Uterus (tissue), 4 donors: ENCODE measurements around the gene BMP4. TPM values are rescaled to one million over a fixed set of nuclear protein-coding genes. Genes with fewer than 3 reads are reported as not detected.
A peak's percentile ranks its signal among the peaks of the same experiment; 100 is the strongest.

ENCODE experiments used
- DNase-seq, 2 donors: peaks; one replicate each; pipeline ENCODE4 v3.0.0-alpha.2; 2019 to 2020
- H3K27ac ChIP-seq, 2 donors: fragments of 200-600 bp; sonication (generic); 1 replicate in 1 of 2; 2 replicates in 1 of 2; pipeline ENCODE4 v1.5.1; 2016 to 2018
- H3K27me3 ChIP-seq, 2 donors: fragments of 200-600 bp; sonication (generic); one replicate each; pipeline ENCODE4 v1.5.1; 2018 to 2019; ENCODE audit warnings: control low read depth in 1 of 2
- H3K36me3 ChIP-seq, 2 donors: fragments of 200-600 bp; sonication (generic); one replicate each; pipeline ENCODE4 v1.5.1; 2019; ENCODE audit warnings: control low read depth in 1 of 2
- H3K4me1 ChIP-seq, 2 donors: fragments of 200-600 bp; sonication (generic); one replicate each; pipeline ENCODE4 v1.5.1; 2018 to 2019; ENCODE audit warnings: control low read depth in 1 of 2
- H3K4me3 ChIP-seq, 2 donors: fragments of 200-600 bp; sonication (generic); 1 replicate in 1 of 2; 2 replicates in 1 of 2; pipeline ENCODE4 v1.5.1; 2018 to 2019; ENCODE audit warnings: mild to moderate bottlenecking in 1 of 2
- H3K9me3 ChIP-seq, 2 donors: fragments of 200-600 bp; sonication (generic); one replicate each; pipeline ENCODE4 v1.5.1; 2019; ENCODE audit warnings: control low read depth in 1 of 2
- POLR2A ChIP-seq, 2 donors: fragments of 450-650 bp; IDR thresholded peaks; one replicate each; pipeline ENCODE4 v1.6.1; 2016; ENCODE audit warnings: antibody characterized with exemption in 2 of 2, mild to moderate bottlenecking in 1 of 2, moderate library complexity in 1 of 2
- intact Hi-C: fragments of 100-400 bp; cut with DNase I; formaldehyde crosslinking; loops from one replicate; pipeline ENCODE4 v1.15.1; 2023; ENCODE audit warnings: low total_unique reads
- total RNA-seq, 4 donors: library from RNA; depleted of rRNA in 3 of 4; stranded (reverse); fragments of >200 nt in 3 of 4; gene quantifications; one replicate each; pipeline versions ENCODE4 v1.1.0 to v1.2.4, GENCODE V29; 2014 to 2023
- TF ChIP-seq, protein P1 (sequence below), 4 experiments: fragments of 200-600 bp in 2 of 4; fragments of 450-650 bp in 2 of 4; sonication (generic) in 2 of 4; IDR thresholded peaks; one replicate each; pipeline ENCODE4 v1.5.1; 2016 to 2019; ENCODE audit warnings: antibody characterized with exemption in 4 of 4, mild to moderate bottlenecking in 2 of 4, moderate library complexity in 1 of 4
- donor health status: DM: yes; HTN: yes; CAD: no.

Gene BMP4
- total RNA-seq, 4 donors from 2014 or later = 12.0 to 127 (median 14.9) TPM

DNA sequence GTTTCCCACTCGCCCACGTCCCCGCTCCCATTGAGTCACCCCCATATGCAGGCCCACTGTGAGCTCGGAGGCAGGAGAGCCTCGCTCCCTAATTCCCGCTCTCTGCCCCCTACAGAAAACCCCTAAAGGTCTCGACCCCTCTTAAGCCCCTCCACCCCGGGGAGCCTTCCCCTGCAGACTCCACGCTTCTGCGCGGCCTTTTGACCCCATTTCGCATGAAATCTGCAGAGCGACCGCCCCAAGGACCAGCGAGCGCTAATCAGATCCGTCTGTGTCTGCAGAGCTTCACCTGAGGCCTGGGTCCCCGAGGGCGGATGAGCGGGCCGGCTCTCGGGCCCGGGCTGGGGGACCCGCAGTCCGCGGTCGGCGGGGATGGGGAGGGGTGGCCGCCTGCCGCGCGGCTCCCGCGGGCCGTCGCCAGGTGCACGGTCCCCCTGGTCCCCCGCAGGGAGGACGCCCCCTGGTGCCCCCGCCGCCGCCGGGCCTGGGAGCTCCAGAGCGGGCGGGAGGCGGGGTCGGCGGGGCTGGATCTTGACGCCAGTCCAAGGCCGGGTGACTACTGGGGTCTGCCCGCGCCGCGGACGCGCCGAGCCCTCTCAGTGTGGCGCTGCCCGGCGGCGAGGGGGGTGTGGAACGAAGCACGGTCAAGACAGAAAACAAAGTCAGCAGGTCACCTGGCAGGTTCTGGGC is 10.1 kb downstream of the BMP4 start:
- peaks cover 0 to 6% of the 10 kb centered on the region in 2 donors for H3K4me1 ChIP-seq
- no peak for TF ChIP-seq POLR2A (IDR thresholded peaks at IDR 0.05)
- TF ChIP-seq, protein P1, sequence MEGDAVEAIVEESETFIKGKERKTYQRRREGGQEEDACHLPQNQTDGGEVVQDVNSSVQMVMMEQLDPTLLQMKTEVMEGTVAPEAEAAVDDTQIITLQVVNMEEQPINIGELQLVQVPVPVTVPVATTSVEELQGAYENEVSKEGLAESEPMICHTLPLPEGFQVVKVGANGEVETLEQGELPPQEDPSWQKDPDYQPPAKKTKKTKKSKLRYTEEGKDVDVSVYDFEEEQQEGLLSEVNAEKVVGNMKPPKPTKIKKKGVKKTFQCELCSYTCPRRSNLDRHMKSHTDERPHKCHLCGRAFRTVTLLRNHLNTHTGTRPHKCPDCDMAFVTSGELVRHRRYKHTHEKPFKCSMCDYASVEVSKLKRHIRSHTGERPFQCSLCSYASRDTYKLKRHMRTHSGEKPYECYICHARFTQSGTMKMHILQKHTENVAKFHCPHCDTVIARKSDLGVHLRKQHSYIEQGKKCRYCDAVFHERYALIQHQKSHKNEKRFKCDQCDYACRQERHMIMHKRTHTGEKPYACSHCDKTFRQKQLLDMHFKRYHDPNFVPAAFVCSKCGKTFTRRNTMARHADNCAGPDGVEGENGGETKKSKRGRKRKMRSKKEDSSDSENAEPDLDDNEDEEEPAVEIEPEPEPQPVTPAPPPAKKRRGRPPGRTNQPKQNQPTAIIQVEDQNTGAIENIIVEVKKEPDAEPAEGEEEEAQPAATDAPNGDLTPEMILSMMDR (IDR thresholded peaks at IDR 0.05) = no peak
- H3K27me3 ChIP-seq = peaks cover 0 to 5% of the 10 kb centered on the region in 2 donors
- intact Hi-C loops = no loop called here
- no peak overlapping the region for H3K27ac ChIP-seq
- peak overlapping the region in 1 of 2 donors; percentile 20 for H3K4me3 ChIP-seq
- no peaks in the 10 kb centered on the region for H3K36me3 ChIP-seq
- no peaks in the 10 kb centered on the region for H3K9me3 ChIP-seq
- no peak for DNase-seq

DNA sequence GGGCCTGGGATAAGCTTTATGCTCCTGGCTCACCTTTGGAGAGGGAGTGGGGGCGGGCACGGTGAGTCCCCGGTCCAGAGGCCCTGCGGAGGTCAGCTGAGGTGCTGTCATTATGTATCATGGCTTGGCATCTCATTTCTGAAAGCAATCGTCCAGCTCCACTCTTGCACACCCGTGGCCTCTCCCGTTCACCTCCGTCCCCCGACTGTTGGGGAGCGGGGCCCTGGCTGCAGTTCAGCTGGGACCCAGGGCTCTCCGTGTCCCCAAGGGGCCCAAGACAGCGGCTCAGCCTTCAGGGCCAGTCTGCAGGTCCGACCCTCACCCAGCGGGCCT is 10.6 kb downstream of the BMP4 start:
- Histone ChIP-seq H3K36me3 (no peaks in the 10 kb centered on the region), H3K27ac (no peak overlapping the region), H3K4me3 (no peak overlapping the region), H3K27me3 (peaks cover 0 to 5% of the 10 kb centered on the region in 2 donors), H3K9me3 (no peaks in the 10 kb centered on the region), H3K4me1 (peaks cover 0 to 6% of the 10 kb centered on the region in 2 donors)
- no peak for DNase-seq
- no peak for TF ChIP-seq POLR2A (IDR thresholded peaks at IDR 0.05)
- TF ChIP-seq, protein P1 (IDR thresholded peaks at IDR 0.05) = no peak
- intact Hi-C loops = no loop called here

DNA sequence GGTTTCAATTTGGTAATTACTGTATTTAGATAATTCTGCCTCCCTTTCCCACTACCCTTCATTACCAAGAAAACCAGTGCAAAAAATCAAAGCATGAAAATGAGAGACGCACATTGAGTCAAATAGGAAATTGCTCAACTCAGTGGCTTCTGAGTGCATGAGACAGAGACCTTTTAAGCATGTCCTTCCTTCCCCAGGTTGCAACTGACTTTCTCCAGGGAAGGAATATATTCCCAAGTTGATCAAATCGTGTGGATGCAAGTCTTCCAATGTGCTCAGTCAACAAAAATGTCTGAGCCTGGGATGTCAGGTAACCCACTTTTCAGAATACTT is 12.9 kb downstream of the BMP4 start:
- Histone ChIP-seq H3K9me3 (no peaks in the 10 kb centered on the region), H3K27me3 (peaks cover 0 to 5% of the 10 kb centered on the region in 2 donors), H3K4me1 (peaks cover 0 to 6% of the 10 kb centered on the region in 2 donors), H3K27ac (no peak overlapping the region), H3K4me3 (no peak overlapping the region), H3K36me3 (no peaks in the 10 kb centered on the region)
- no peak for DNase-seq
- TF ChIP-seq, protein P1 (IDR thresholded peaks at IDR 0.05) = no peak
- TF ChIP-seq POLR2A (IDR thresholded peaks at IDR 0.05) = no peak
- intact Hi-C loops = no loop called here

DNA sequence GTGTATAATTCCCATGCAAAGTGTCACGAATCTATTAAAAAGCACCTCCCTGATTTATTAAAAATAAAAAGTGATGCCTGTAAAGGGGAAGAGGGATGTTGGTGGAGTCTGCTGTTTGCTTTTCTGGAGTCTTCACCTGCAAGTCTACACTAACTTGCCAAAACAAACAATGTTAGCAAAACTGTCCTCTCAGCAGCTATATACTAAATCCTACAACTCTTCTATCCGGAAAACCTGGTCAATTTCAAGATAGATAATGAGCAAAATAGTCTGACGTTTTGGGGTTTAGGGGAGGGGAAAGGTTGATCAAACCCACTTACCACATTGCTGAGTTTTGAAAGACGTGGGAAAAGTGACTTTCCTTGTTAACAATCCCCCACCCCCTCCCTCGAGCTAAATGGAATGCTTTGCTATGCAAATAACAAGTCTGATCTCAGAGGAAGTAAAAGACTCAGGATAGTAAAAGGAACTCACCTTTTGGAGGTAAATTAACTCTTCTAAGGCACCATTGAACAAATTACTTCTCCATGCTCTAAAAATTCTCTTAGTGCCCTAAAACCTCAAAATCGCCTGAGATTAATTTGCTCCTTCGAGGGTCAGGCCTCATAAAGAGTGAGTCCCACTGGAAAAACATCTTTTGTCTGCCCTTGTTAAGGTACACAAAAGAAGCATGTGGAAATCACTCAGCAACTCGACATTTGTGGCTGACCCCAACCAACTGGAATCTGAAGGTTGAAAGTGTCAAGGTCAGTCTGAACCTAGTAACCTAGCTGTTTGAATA is 13.5 kb downstream of the BMP4 start:
- no peak overlapping the region for H3K27ac ChIP-seq
- H3K9me3 ChIP-seq = no peaks in the 10 kb centered on the region
- no peak for DNase-seq
- no peak for TF ChIP-seq POLR2A (IDR thresholded peaks at IDR 0.05)
- TF ChIP-seq, protein P1 (IDR thresholded peaks at IDR 0.05) = no peak
- intact Hi-C loops = no loop called here
- H3K4me1 ChIP-seq = peaks cover 0 to 6% of the 10 kb centered on the region in 2 donors
- no peaks in the 10 kb centered on the region for H3K36me3 ChIP-seq
- no peak overlapping the region for H3K4me3 ChIP-seq
- peaks cover 0 to 5% of the 10 kb centered on the region in 2 donors for H3K27me3 ChIP-seq

DNA sequence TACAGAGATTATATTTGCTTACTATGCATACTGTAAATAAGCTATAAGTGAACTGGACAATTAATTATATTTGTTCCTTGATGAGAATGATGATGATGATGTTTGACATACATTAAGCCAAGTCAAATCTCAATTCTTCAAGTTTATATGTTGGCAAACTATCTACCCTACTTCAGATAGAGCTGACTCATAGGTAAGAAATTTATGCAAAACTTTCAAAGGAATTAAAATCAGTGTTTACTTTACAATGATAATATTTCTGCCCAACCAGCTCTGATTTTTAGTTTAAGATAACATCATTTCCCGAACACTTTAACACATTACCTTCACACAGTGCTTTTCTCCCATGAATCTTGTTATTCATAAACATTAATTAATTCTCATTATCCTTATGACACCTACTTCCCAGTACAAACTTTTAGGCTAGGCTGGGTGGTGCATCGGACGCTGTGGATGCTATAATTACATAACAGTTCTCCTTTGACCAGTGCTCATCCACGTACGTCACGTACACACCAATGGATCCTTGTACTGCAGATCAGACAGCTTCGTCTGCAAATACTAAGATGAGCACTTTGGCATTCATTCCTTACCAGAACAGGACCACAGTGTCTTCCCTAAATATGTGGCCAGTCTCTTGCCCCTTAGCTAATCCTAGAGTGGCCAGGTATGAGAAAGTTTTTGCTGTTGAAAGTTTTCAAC is 18.3 kb downstream of the BMP4 start:
- H3K36me3 ChIP-seq = no peaks in the 10 kb centered on the region
- no peaks in the 10 kb centered on the region for H3K27me3 ChIP-seq
- DNase-seq = no peak
- TF ChIP-seq, protein P1 (IDR thresholded peaks at IDR 0.05) = no peak
- TF ChIP-seq POLR2A (IDR thresholded peaks at IDR 0.05) = no peak
- H3K9me3 ChIP-seq = no peaks in the 10 kb centered on the region
- no peak overlapping the region for H3K4me3 ChIP-seq
- H3K27ac ChIP-seq = no peak overlapping the region
- H3K4me1 ChIP-seq = no peaks in the 10 kb centered on the region
- intact Hi-C loops = no loop called here
